Choroid plexus epithelial cell (primary cell): ENCODE data around the gene PPP6R3.
"Not testable (repeated sequence)": the region's sequence is repeated elsewhere in the genome, so short reads cannot be mapped to it uniquely, and the experiment has no call there.

Source experiments
- DNase-seq: peaks from one replicate; pipeline ENCODE4 v3.0.0-alpha.2; 2010; ENCODE audit warnings: low read depth
- H3K4me3 ChIP-seq: 2 replicates; pipeline ENCODE4 v1.5.1; 2011; ENCODE audit warnings: low read depth, mild to moderate bottlenecking, control low read depth, low read length, moderate library complexity
- TF ChIP-seq, protein P1 (sequence below): conservative IDR thresholded peaks from 2 replicates; pipeline ENCODE4 v1.5.1; 2011; ENCODE audit warnings: low read depth, mild to moderate bottlenecking, control low read depth, inconsistent platforms, low read length, moderate library complexity

Gene PPP6R3

DNA sequence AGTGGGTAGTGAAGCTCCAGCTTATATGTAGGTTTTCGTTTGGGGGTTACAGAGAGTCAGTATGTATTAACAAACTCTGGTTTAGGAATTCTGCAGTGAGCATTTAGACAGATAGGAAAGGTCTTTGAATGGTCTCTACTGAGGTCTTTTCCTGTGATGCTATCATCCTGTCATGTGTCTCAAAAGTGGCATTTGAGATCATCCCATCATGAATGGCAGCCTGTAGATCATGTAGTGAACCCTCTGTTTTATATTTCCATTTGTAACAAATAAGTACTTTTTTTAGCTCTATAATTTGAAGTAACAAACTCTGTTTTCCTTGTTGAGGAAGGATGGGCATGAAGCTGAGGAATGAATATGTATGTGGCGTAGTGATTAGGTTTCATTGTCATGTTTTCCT lies 76.2 kb downstream of the PPP6R3 start:
- TF ChIP-seq, protein P1, sequence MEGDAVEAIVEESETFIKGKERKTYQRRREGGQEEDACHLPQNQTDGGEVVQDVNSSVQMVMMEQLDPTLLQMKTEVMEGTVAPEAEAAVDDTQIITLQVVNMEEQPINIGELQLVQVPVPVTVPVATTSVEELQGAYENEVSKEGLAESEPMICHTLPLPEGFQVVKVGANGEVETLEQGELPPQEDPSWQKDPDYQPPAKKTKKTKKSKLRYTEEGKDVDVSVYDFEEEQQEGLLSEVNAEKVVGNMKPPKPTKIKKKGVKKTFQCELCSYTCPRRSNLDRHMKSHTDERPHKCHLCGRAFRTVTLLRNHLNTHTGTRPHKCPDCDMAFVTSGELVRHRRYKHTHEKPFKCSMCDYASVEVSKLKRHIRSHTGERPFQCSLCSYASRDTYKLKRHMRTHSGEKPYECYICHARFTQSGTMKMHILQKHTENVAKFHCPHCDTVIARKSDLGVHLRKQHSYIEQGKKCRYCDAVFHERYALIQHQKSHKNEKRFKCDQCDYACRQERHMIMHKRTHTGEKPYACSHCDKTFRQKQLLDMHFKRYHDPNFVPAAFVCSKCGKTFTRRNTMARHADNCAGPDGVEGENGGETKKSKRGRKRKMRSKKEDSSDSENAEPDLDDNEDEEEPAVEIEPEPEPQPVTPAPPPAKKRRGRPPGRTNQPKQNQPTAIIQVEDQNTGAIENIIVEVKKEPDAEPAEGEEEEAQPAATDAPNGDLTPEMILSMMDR, result no peak
- no peak for DNase-seq
- H3K4me3 ChIP-seq, result no peak overlapping the region

DNA sequence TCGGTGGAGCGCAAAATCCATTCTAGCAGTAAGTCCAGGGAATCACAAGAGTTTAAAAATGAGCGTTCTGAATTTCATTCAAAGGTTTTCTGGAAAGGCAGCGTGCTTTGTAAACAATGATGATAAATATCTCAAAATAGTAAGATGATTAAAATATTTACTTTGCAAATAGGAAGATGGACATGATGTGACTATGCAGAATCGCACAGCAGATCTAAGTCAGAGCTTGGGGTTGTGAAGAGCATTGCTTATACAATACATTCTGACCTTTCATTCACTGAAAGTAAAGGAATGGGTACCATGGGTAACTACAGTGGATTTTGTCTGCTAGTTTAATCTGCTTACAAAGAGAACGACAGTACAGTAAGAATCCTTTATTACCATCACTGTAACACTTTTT lies 77.5 kb downstream of the PPP6R3 start:
- TF ChIP-seq, protein P1, result no peak
- H3K4me3 ChIP-seq, result no peak overlapping the region
- DNase-seq, result no peak

DNA sequence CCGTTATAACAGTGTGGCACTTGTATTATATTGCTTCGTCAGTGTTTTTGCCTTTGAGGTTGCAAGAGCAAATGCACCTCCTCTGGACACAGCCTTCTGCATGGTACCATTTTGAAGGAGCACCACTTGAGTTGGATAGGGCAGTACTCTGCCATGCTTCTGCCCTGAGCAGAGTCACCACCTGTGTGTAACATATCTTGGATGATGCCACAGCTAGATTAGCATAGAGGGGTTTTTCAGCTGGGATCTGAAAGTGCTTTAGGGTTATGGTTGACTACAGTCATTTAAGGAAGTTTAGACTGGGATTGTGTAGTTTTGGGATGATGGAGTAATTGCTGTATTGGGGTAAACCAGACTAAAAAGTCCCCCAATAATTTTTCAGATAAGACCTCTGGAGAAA lies 78.8 kb downstream of the PPP6R3 start:
- no peak overlapping the region for H3K4me3 ChIP-seq
- TF ChIP-seq, protein P1, result no peak
- DNase-seq, result no peak

DNA sequence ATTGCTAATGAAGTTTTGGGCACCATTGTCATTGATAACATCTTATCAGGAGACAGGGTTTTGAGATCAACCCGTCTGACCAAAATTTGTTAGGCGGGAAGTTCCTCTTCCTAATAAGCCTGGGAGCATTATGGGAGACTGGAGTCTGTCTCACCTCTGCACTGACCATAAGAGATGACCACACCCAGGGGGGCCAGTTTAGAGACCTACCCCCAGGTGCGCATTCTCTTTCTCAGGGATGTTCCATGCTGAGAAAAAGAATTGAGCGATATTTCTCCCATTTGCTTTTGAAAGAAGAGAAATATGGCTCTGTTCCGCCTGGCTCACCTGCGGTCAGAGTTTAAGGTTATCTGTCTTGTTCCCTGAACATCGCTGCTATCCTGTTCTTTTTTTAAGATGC lies 80.0 kb downstream of the PPP6R3 start:
- not testable (repeated sequence) for DNase-seq, H3K4me3 ChIP-seq

DNA sequence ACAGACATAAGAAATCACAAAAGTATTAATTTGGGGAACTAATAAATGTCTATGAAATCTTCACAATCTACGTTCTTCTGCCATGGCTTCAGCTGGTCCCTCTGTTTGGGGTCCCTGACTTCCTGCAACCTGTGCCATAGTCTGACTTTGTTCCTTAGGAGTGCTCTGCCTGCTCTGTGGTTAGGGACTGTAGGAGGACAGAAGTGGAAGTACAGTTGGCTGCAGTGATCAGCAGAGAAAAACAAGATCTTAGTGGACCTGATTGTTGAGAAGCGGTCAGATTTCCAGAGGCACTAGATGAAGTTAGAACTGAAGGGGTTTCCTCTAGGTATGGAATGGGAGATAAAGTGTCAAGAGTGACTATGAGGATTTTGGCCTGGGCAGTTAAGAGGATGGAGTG lies 80.6 kb downstream of the PPP6R3 start:
- DNase-seq, result no peak
- TF ChIP-seq, protein P1, result no peak
- no peak overlapping the region for H3K4me3 ChIP-seq

DNA sequence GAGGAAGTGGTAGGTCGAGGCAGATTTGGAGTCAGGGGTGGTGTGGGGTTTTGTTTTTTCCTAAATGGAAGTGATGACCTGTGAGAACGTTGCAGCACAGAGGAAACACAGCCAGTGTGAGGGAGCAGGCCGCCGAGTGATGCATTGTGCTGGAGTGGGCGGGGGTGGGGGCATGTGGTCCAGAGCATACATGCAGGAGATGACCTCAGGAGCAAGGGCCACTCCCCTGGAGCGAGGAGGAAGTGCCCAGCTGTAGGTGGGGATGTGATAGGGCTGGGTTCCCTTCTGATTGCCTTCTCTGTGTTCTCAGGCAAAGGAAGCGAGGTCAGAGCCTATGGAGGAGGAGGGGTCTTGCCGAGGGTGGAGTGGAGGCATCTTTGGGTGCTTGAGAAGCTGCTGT lies 81.4 kb downstream of the PPP6R3 start:
- TF ChIP-seq, protein P1, result no peak
- H3K4me3 ChIP-seq, result no peak overlapping the region
- DNase-seq, result peak; percentile 13

DNA sequence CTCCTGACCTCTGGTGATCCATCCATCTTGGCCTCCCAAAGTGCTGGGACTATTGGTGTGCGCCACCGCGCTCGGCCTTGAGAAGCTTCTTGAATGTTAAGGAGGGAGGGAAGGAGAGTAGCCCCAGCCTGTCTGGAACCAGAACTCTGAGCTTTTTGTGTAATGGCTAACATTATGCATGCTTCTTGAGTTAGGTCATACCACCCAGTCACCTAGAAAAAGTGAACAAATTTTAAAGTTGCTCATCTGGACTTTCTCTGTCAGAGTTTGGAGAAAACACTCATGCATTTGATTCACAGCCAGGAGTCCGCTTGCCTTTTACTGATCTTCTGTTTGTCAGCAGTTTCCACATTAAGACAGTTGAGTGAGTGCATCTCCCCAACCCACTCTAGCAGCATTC lies 82.1 kb downstream of the PPP6R3 start:
- TF ChIP-seq, protein P1, result no peak
- no peak overlapping the region for H3K4me3 ChIP-seq
- peak; percentile 92 for DNase-seq

DNA sequence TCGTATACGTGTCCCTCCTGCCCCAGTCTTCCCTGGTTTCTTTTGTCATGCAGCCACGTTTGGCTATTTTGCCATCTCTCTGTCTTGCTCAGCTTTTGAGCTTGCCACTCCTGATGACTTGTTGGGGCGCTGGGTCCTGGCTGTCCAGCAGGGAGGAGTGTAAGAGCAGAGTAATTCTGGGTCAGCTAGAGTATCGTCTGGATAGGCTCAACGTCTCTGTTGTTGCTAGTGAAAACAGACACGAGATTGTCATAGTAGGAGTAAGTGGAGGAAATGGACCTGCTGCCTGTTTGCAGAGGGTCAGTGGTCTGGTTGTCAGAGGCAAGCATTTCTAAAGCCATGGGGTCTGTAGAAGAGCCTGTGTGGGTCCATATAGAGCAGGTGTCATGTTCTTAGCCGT lies 83.0 kb downstream of the PPP6R3 start:
- TF ChIP-seq, protein P1, result no peak
- H3K4me3 ChIP-seq, result no peak overlapping the region
- DNase-seq, result no peak
